Airway epithelial cell (primary cell): ENCODE data around the gene SHLD1. TPM values are rescaled to one million over a fixed set of nuclear protein-coding genes. Genes with fewer than 3 reads are reported as not detected.

Experiments
- total RNA-seq: library from RNA; depleted of rRNA; stranded (reverse); fragments of >200 nt; gene quantifications from 2 replicates; pipeline ENCODE4 v1.2.3, GENCODE V29; 2015

Gene SHLD1
- 1.3 and 2.4 TPM in 2 replicates for total RNA-seq

GRCh38 chr20:5749952-5750779 is at the start of gene SHLD1:
Gene SHLD1 (plus strand): TSS chr20:5750401. CDS start chr20:5772866, 22,465 bp downstream.

Other genes with a start within 250 kb of the SHLD1 start
- 9.1 and 11.0 TPM in 2 replicates for gene GPCPD1, start 139.4 kb upstream of the SHLD1 start, total RNA-seq
- 0.14 and 0.28 TPM in 2 replicates for gene CHGB, start 161.1 kb downstream of the SHLD1 start, total RNA-seq
- gene TRMT6, start 200.1 kb downstream of the SHLD1 start, total RNA-seq: 14.7 and 16.7 TPM in 2 replicates
- gene MCM8, start 200.3 kb downstream of the SHLD1 start, total RNA-seq: 7.2 and 8.0 TPM in 2 replicates